GM21723 (cell line): ENCODE data around the gene XPNPEP1.

Experiments
- ATAC-seq: cut with Tn5 transposase; IDR thresholded peaks from one replicate; pipeline ENCODE4 v1.9.1; 2021; ENCODE audit warnings: mild to moderate bottlenecking, moderate library complexity; ENCODE audit not compliant: unreplicated experiment

Gene XPNPEP1

GRCh38 chr10:109952526-109952925 is 29.2 kb upstream of the XPNPEP1 start:
- ATAC-seq, result no peak

- ATAC-seq, result no peak
Measured at GRCh38 chr10:109947111-109947920, 24.0 kb upstream of the XPNPEP1 start.

GRCh38 chr10:109946680-109947079 is 23.4 kb upstream of the XPNPEP1 start:
- ATAC-seq, result no peak

- ATAC-seq, result no peak
Measured at GRCh38 chr10:109945473-109946177, 22.3 kb upstream of the XPNPEP1 start.

- no peak for ATAC-seq
Measured at GRCh38 chr10:109944613-109945012, 21.3 kb upstream of the XPNPEP1 start.

- no peak for ATAC-seq
Measured at GRCh38 chr10:109941236-109941862, 18.0 kb upstream of the XPNPEP1 start.

GRCh38 chr10:109940553-109940952 is 17.2 kb upstream of the XPNPEP1 start:
- no peak for ATAC-seq

GRCh38 chr10:109940117-109940516 is 16.8 kb upstream of the XPNPEP1 start:
- no peak for ATAC-seq

GRCh38 chr10:109939315-109939961 is 16.1 kb upstream of the XPNPEP1 start:
- no peak for ATAC-seq

GRCh38 chr10:109937460-109938065 is 14.3 kb upstream of the XPNPEP1 start:
- ATAC-seq, result no peak

- no peak for ATAC-seq
Measured at GRCh38 chr10:109934958-109935793, 11.9 kb upstream of the XPNPEP1 start.

- ATAC-seq, result no peak
Measured at GRCh38 chr10:109933984-109934565, 10.8 kb upstream of the XPNPEP1 start.

- no peak for ATAC-seq
Measured at GRCh38 chr10:109932968-109933367, 9.7 kb upstream of the XPNPEP1 start.

GRCh38 chr10:109932391-109932790 is 9.1 kb upstream of the XPNPEP1 start:
- ATAC-seq, result no peak

GRCh38 chr10:109931163-109931562 is 7.9 kb upstream of the XPNPEP1 start:
- no peak for ATAC-seq

GRCh38 chr10:109929501-109930219 is 6.3 kb upstream of the XPNPEP1 start:
- no peak for ATAC-seq

- no peak for ATAC-seq
Measured at GRCh38 chr10:109928475-109928891, 5.2 kb upstream of the XPNPEP1 start.

- no peak for ATAC-seq
Measured at GRCh38 chr10:109926825-109927224, 3.5 kb upstream of the XPNPEP1 start.
